HepG2 (cell line): ENCODE measurements around the gene NRSN2. TPM values are rescaled to one million over a fixed set of nuclear protein-coding genes. Genes with fewer than 3 reads are reported as not detected.
A peak's percentile ranks its signal among the peaks of the same experiment; 100 is the strongest.

Experiments used
- CHCHD3 ChIP-seq: sonication (generic); formaldehyde crosslinking; IDR thresholded peaks from 2 replicates; pipeline ENCODE4 v1.8.0; 2022; ENCODE audit warnings: mild to moderate bottlenecking, missing genetic modification reagents, moderate library complexity
- ESRRA ChIP-seq: sonication (generic); formaldehyde crosslinking; IDR thresholded peaks from 2 replicates; pipeline ENCODE4 v1.5.1; 2020; ENCODE audit warnings: mild to moderate bottlenecking, low read depth, missing genetic modification reagents
- FOXK1 ChIP-seq: sonication (generic); formaldehyde crosslinking; IDR thresholded peaks from 2 replicates; pipeline ENCODE4 v1.4.0; 2020; ENCODE audit warnings: low read depth, missing genetic modification reagents, borderline replicate concordance
- FUBP1 ChIP-seq: sonication (generic); formaldehyde crosslinking; IDR thresholded peaks from 2 replicates; pipeline ENCODE4 v1.5.1; 2020; ENCODE audit warnings: missing genetic modification reagents, mild to moderate bottlenecking, borderline replicate concordance
- JUNB ChIP-seq: sonication (generic); formaldehyde crosslinking; IDR thresholded peaks from 2 replicates; pipeline ENCODE4 v1.8.0; 2022; ENCODE audit warnings: missing genetic modification reagents, mild to moderate bottlenecking, borderline replicate concordance
- STAG1 ChIP-seq: sonication (generic); formaldehyde crosslinking; IDR thresholded peaks from 2 replicates; pipeline ENCODE4 v1.4.0; 2020; ENCODE audit warnings: missing genetic modification reagents
- TGIF2 ChIP-seq: IDR thresholded peaks from 2 replicates; pipeline ENCODE4 v1.6.1; 2016; ENCODE audit warnings: control low read depth, missing compliant biosample characterization
- THRA ChIP-seq: sonication (generic); formaldehyde crosslinking; IDR thresholded peaks from 2 replicates; pipeline ENCODE4 v1.4.0; 2020; ENCODE audit warnings: missing genetic modification reagents, borderline replicate concordance
- U2AF1 ChIP-seq: fragments of 200-400 bp; formaldehyde crosslinking; optimal IDR thresholded peaks from 2 replicates; pipeline ENCODE3; 2017; ENCODE audit warnings: mild to moderate bottlenecking, low read depth, low read length
- YY1 ChIP-seq: IDR thresholded peaks from 2 replicates; pipeline ENCODE4 v1.6.1; 2011; ENCODE audit warnings: low read length, low read depth, moderate library complexity, mild to moderate bottlenecking; ENCODE audit not compliant: insufficient read depth, insufficient replicate concordance
- ZFP62 ChIP-seq: sonication (generic); formaldehyde crosslinking; IDR thresholded peaks from 2 replicates; pipeline ENCODE4 v1.4.0; 2020; ENCODE audit warnings: missing genetic modification reagents
- ZNF180 ChIP-seq: sonication (generic); formaldehyde crosslinking; IDR thresholded peaks from 2 replicates; pipeline ENCODE4 v1.4.0; 2020; ENCODE audit warnings: low read depth, missing genetic modification reagents, borderline replicate concordance
- polyA plus RNA-seq, 8 experiments: library from polyadenylated mRNA; depleted of rRNA in 3 of 8; stranded (reverse) in 7 of 8; unstranded in 1 of 8; fragments of >200 nt; fragmentation: Illumina TruSeq in 4 of 8; extraction: Trizol in 4 of 8; gene quantifications; 2 replicates each; pipeline versions ENCODE4 v1.2.1 to v1.2.3, GENCODE V29; 2011 to 2016; ENCODE audit warnings: low read depth in 4 of 8, missing spikeins in 1 of 8, mixed read lengths in 1 of 8; ENCODE audit not compliant: insufficient read depth in 1 of 8
- total RNA-seq, 5 experiments: library from RNA; depleted of rRNA; stranded (reverse); fragments of >200 nt; fragmentation: Illumina TruSeq; extraction: Trizol; gene quantifications; 2 replicates each; pipeline ENCODE4 v1.2.3, GENCODE V29; 2016; ENCODE audit warnings: low read depth in 1 of 5
- TF ChIP-seq, protein P1 (sequence below): sonication (generic); formaldehyde crosslinking; IDR thresholded peaks from 2 replicates; pipeline ENCODE4 v1.4.0; 2020; ENCODE audit warnings: mild to moderate bottlenecking, missing genetic modification reagents, borderline replicate concordance
- TF ChIP-seq, protein P2 (sequence below): sonication (generic); formaldehyde crosslinking; IDR thresholded peaks from 2 replicates; pipeline ENCODE4 v1.4.0; 2020; ENCODE audit warnings: mild to moderate bottlenecking, missing genetic modification reagents
- TF ChIP-seq, protein P3 (sequence below): IDR thresholded peaks from 2 replicates; pipeline ENCODE4 v1.6.1; 2012; ENCODE audit warnings: low read depth, low read length, improper control_type of control experiment
- TF ChIP-seq, protein P4 (sequence below): sonication (generic); formaldehyde crosslinking; IDR thresholded peaks from 2 replicates; pipeline ENCODE4 v1.8.0; 2022; ENCODE audit warnings: missing genetic modification reagents, mild to moderate bottlenecking, borderline replicate concordance

Gene NRSN2
- total and polyA plus RNA-seq, 2 of the 13 experiments (the other 11 are each of a cell fraction or from before 2014, with no cell fraction given): 32.3 to 49.4 TPM

DNA sequence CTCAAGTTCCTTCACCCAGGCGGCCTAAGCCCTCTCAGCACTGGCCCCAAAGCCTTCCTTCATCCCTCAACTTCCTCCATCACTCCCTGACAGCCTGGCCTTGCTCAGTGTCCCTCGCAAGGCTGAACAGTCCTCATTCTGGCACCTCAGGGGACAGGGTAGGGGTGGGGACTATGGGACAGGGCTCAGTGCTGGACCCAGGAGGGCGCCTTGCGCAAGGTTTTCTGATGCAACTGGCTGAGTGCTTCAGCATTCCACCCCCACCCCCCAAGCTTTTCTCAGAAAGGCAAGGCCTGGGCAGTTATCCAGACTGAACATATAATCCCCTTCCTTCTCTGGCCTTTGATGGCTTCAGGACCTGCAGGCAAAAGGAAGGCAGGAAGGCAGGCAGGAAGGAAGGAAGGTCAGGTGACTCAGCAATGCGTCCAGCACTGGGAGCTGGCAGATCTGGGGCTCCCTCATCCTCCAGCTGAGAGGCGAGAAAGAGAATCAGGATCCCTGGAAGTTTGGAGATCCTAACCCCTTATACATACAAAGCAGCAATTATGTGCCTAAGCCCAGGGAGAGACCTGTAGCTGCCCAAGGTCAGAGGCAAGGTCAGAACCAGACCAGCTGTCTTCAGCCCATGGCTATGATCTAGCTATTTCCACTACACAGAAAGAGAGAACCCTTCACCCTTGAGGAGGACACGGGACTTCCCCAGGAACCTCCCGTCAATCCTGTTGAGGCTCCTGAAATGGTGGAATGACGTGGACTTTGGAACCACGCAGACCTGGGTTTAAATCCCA lies 25.0 kb downstream of the NRSN2 start (continued):
- no peak for TF ChIP-seq ZNF180 (CRISPR knock-in tag)
- TF ChIP-seq, protein P1, sequence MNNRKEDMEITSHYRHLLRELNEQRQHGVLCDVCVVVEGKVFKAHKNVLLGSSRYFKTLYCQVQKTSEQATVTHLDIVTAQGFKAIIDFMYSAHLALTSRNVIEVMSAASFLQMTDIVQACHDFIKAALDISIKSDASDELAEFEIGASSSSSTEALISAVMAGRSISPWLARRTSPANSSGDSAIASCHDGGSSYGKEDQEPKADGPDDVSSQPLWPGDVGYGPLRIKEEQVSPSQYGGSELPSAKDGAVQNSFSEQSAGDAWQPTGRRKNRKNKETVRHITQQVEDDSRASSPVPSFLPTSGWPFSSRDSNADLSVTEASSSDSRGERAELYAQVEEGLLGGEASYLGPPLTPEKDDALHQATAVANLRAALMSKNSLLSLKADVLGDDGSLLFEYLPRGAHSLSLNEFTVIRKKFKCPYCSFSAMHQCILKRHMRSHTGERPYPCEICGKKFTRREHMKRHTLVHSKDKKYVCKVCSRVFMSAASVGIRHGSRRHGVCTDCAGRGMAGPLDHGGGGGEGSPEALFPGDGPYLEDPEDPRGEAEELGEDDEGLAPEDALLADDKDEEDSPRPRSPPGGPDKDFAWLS: no peak
- TF ChIP-seq, protein P2, sequence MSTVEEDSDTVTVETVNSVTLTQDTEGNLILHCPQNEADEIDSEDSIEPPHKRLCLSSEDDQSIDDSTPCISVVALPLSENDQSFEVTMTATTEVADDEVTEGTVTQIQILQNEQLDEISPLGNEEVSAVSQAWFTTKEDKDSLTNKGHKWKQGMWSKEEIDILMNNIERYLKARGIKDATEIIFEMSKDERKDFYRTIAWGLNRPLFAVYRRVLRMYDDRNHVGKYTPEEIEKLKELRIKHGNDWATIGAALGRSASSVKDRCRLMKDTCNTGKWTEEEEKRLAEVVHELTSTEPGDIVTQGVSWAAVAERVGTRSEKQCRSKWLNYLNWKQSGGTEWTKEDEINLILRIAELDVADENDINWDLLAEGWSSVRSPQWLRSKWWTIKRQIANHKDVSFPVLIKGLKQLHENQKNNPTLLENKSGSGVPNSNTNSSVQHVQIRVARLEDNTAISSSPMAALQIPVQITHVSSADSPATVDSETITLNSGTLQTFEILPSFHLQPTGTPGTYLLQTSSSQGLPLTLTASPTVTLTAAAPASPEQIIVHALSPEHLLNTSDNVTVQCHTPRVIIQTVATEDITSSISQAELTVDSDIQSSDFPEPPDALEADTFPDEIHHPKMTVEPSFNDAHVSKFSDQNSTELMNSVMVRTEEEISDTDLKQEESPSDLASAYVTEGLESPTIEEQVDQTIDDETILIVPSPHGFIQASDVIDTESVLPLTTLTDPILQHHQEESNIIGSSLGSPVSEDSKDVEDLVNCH (CRISPR knock-in tag): peak; percentile 30; the same call in 1 of the 2 replicates
- TF ChIP-seq FOXK1: peak; percentile 86
- TF ChIP-seq, protein P3, sequence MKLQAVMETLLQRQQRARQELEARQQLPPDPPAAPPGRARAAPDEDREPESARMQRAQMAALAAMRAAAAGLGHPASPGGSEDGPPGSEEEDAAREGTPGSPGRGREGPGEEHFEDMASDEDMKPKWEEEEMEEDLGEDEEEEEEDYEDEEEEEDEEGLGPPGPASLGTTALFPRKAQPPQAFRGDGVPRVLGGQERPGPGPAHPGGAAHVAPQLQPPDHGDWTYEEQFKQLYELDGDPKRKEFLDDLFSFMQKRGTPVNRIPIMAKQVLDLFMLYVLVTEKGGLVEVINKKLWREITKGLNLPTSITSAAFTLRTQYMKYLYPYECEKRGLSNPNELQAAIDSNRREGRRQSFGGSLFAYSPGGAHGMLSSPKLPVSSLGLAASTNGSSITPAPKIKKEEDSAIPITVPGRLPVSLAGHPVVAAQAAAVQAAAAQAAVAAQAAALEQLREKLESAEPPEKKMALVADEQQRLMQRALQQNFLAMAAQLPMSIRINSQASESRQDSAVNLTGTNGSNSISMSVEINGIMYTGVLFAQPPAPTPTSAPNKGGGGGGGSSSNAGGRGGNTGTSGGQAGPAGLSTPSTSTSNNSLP: peak; percentile 84
- peak; percentile 63 for TF ChIP-seq YY1
- peak; percentile 33; the same call in 1 of the 2 replicates for TF ChIP-seq FUBP1 (CRISPR knock-in tag)
- TF ChIP-seq ESRRA (CRISPR knock-in tag): peak; percentile 97
- peak; percentile 86; the same call in 1 of the 2 replicates for TF ChIP-seq TGIF2 (CRISPR knock-in tag)
- TF ChIP-seq U2AF1: peak; percentile 97
- TF ChIP-seq, protein P4, sequence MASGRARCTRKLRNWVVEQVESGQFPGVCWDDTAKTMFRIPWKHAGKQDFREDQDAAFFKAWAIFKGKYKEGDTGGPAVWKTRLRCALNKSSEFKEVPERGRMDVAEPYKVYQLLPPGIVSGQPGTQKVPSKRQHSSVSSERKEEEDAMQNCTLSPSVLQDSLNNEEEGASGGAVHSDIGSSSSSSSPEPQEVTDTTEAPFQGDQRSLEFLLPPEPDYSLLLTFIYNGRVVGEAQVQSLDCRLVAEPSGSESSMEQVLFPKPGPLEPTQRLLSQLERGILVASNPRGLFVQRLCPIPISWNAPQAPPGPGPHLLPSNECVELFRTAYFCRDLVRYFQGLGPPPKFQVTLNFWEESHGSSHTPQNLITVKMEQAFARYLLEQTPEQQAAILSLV (CRISPR knock-in tag): peak; percentile 90
- TF ChIP-seq STAG1 (CRISPR knock-in tag): peak; percentile 12; the same call in 1 of the 2 replicates
- peak; percentile 93; the same call in 1 of the 2 replicates for TF ChIP-seq THRA (CRISPR knock-in tag)
- peak; percentile 43; the same call in 1 of the 2 replicates for TF ChIP-seq JUNB (CRISPR knock-in tag)
- TF ChIP-seq ZFP62: no peak
- TF ChIP-seq CHCHD3: peak; percentile 68; the same call in 1 of the 2 replicates
